Choroid plexus epithelial cell (primary cell): Measurements from ENCODE around the gene LCLAT1.
A peak's percentile ranks its signal among the peaks of the same experiment; 100 is the strongest.

Experiments
- DNase-seq: peaks from one replicate; pipeline ENCODE4 v3.0.0-alpha.2; 2010; ENCODE audit warnings: low read depth
- H3K4me3 ChIP-seq: 2 replicates; pipeline ENCODE4 v1.5.1; 2011; ENCODE audit warnings: low read depth, mild to moderate bottlenecking, control low read depth, low read length, moderate library complexity
- CTCF ChIP-seq: conservative IDR thresholded peaks from 2 replicates; pipeline ENCODE4 v1.5.1; 2011; ENCODE audit warnings: low read depth, mild to moderate bottlenecking, control low read depth, inconsistent platforms, low read length, moderate library complexity

Gene LCLAT1

GRCh38 chr2:30655660-30656059, 208.6 kb downstream of the LCLAT1 start:
- peak; percentile 30 for TF ChIP-seq CTCF
- DNase-seq = peak; percentile 74
- H3K4me3 ChIP-seq = no peak overlapping the region

GRCh38 chr2:30656079-30656478, 209.0 kb downstream of the LCLAT1 start:
- TF ChIP-seq CTCF = no peak
- no peak overlapping the region for H3K4me3 ChIP-seq
- DNase-seq = peak; percentile 77

GRCh38 chr2:30661173-30662107, 214.4 kb downstream of the LCLAT1 start:
- no peak for DNase-seq
- TF ChIP-seq CTCF = no peak
- no peak overlapping the region for H3K4me3 ChIP-seq

- TF ChIP-seq CTCF = no peak
- peak; percentile 34 for DNase-seq
- no peak overlapping the region for H3K4me3 ChIP-seq
Observed at GRCh38 chr2:30662268-30663131, 215.5 kb downstream of the LCLAT1 start.

GRCh38 chr2:30663321-30663720, 216.3 kb downstream of the LCLAT1 start:
- H3K4me3 ChIP-seq = no peak overlapping the region
- no peak for TF ChIP-seq CTCF
- no peak for DNase-seq

GRCh38 chr2:30663806-30664205, 216.8 kb downstream of the LCLAT1 start:
- DNase-seq = no peak
- no peak for TF ChIP-seq CTCF

More at GRCh38 chr2:30663806-30664205, 216.8 kb downstream of the LCLAT1 start:
- H3K4me3 ChIP-seq = no peak overlapping the region
